ENCODE data around the gene PAH.
A peak's percentile ranks its signal among the peaks of the same experiment; 100 is the strongest.

PAH gene

DNA sequence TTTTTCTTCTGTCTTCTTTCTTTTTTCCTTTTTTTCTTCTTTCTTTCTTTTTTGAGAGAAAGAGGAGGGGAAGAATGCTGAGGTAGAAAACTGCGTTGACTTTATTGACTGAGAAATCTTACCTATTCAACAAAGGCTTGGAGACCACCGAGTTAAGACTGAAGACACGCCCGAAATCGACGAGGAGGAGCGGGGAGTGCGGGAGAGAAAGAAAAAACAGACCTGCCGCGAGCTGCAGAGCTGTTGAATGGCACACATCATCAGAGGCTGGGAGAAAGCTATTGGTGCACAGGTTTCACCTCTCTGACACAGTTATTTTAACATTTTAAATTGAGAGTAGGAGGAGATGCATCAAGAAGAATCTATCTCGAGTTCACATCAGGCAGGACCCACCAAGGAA is 45.5 kb upstream of the PAH start:
- no peak overlapping the region for H3K4me3 ChIP-seq (replicated peaks; ENCODE audit: low read depth, low read length)
- TF ChIP-seq, protein P1, sequence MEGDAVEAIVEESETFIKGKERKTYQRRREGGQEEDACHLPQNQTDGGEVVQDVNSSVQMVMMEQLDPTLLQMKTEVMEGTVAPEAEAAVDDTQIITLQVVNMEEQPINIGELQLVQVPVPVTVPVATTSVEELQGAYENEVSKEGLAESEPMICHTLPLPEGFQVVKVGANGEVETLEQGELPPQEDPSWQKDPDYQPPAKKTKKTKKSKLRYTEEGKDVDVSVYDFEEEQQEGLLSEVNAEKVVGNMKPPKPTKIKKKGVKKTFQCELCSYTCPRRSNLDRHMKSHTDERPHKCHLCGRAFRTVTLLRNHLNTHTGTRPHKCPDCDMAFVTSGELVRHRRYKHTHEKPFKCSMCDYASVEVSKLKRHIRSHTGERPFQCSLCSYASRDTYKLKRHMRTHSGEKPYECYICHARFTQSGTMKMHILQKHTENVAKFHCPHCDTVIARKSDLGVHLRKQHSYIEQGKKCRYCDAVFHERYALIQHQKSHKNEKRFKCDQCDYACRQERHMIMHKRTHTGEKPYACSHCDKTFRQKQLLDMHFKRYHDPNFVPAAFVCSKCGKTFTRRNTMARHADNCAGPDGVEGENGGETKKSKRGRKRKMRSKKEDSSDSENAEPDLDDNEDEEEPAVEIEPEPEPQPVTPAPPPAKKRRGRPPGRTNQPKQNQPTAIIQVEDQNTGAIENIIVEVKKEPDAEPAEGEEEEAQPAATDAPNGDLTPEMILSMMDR (IDR thresholded peaks at IDR 0.05; ENCODE audit: low read length, missing control alignments) = no peak
- no peak for DNase-seq (ENCODE audit: low read depth)

GRCh38 chr12:102961466-102961855 is 44.4 kb upstream of the PAH start:
- TF ChIP-seq, protein P1 (IDR thresholded peaks at IDR 0.05; ENCODE audit: low read length, missing control alignments) = no peak
- H3K4me3 ChIP-seq (replicated peaks; ENCODE audit: low read depth, low read length) = no peak overlapping the region
- DNase-seq (ENCODE audit: low read depth) = no peak

GRCh38 chr12:102960766-102961465 is 43.9 kb upstream of the PAH start:
- H3K4me3 ChIP-seq (replicated peaks; ENCODE audit: low read depth, low read length) = no peak overlapping the region
- no peak for DNase-seq (ENCODE audit: low read depth)
- TF ChIP-seq, protein P1 (IDR thresholded peaks at IDR 0.05; ENCODE audit: low read length, missing control alignments) = no peak

DNA sequence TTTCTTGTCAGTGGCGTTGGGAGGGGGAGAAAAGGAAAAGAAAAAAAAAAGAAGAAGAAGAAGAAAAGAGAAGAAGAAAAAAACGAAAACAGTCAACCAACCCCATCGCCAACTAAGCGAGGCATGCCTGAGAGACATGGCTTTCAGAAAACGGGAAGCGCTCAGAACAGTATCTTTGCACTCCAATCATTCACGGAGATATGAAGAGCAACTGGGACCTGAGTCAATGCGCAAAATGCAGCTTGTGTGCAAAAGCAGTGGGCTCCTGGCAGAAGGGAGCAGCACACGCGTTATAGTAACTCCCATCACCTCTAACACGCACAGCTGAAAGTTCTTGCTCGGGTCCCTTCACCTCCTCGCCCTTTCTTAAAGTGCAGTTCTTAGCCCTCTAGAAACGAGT is 42.3 kb upstream of the PAH start:
- TF ChIP-seq, protein P1 (IDR thresholded peaks at IDR 0.05; ENCODE audit: low read length, missing control alignments) = no peak
- DNase-seq (ENCODE audit: low read depth) = no peak
- no peak overlapping the region for H3K4me3 ChIP-seq (replicated peaks; ENCODE audit: low read depth, low read length)

DNA sequence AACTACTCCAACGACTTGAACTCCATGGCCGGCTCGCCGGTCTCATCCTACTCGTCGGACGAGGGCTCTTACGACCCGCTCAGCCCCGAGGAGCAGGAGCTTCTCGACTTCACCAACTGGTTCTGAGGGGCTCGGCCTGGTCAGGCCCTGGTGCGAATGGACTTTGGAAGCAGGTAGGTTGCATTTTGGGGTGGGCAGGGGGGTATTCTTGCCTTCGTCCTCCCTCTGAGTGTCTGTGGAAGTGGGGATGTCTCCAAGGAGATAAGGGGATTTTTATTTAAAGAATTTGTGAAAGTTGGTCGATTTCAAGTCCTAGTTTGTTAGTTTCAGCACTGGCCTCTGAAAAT is 41.8 kb upstream of the PAH start:
- no peak for DNase-seq (ENCODE audit: low read depth)
- TF ChIP-seq, protein P1 (IDR thresholded peaks at IDR 0.05; ENCODE audit: low read length, missing control alignments) = no peak
- no peak overlapping the region for H3K4me3 ChIP-seq (replicated peaks; ENCODE audit: low read depth, low read length)

- H3K4me3 ChIP-seq (replicated peaks; ENCODE audit: low read depth, low read length) = peak overlapping the region; percentile 40
- TF ChIP-seq, protein P1 (IDR thresholded peaks at IDR 0.05; ENCODE audit: low read length, missing control alignments) = no peak
- DNase-seq (ENCODE audit: low read depth) = peak; percentile 30
Measured at GRCh38 chr12:102958073-102958829, 41.2 kb upstream of the PAH start.
